NCI-H2196 treated with DMSO at 0.1 percent for 48 hours (cell line): ENCODE measurements around the gene PDCD1.

Experiments used
- DNase-seq: peaks from one replicate; lab custom pipeline; 2025; ENCODE audit not compliant: unreplicated experiment; lab: John Stamatoyannopoulos, UW

PDCD1 gene

DNA sequence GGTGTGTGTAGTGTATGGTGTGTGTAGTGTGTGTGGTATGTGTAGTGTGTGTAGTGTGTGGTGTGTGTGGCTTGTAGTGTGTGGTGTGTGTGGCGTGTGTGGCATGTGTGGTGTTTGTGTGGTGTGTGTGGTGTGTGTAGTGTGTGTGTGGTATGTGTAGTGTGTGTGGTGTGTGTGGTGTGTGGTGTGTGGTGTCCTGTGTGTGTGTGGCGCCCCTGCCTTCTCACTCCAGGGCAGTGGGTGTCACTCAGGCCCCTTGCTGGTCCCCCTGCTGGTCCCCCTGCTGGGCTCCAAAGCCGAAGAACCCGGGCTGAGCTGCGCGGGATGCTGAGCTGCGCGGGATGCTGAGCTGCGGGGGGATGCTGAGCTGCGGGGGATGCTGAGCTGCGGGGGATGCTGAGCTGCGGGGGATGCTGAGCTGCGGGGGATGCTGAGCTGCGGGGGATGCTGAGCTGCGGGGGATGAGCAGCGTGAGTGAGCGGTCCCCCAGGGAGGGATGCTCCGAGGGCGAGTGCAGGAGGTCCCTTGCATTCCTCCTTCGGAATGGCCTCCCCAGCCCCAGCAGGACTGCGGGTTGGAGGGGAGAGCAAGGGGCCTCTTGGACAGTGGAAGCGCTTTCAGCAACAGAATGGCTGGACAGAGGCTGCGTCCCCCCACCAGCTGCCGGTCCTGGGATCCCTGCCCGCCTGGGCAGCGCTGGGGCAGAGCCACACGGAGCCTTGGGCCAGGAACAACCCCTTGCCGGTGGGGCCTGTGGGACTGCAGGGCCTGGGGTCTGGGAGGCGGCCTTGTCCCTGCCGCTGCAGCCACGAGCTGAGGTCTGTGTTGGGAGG, 7.5 kb upstream of the PDCD1 start:
- no peak for DNase-seq

DNA sequence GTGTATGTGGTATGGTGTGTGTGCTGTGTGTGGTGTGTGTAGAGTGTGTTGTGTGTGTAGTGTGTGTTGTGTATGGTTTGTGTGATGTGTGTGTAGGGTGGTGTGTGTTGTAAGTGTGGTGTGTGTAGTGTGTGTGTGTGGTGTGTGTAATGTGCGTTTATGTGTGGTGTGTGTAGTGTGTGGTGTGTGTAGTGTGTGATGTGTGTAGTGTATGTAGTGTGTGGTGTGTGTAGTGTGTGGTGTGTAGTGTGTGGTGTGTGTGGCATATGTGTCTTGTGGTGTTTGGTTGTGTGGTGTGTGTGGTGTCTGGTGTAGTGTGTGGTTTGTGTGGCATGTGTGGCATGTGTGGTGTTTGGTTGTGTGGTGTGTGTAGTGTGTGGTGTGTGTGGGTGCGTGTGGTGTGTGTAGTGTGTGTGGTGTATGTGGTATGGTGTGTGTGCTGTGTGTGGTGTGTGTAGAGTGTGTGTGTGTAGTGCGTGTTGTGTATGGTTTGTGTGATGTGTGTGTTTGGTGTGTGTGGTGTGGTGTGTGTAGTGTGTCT, 6.8 kb upstream of the PDCD1 start:
- no peak for DNase-seq

DNA sequence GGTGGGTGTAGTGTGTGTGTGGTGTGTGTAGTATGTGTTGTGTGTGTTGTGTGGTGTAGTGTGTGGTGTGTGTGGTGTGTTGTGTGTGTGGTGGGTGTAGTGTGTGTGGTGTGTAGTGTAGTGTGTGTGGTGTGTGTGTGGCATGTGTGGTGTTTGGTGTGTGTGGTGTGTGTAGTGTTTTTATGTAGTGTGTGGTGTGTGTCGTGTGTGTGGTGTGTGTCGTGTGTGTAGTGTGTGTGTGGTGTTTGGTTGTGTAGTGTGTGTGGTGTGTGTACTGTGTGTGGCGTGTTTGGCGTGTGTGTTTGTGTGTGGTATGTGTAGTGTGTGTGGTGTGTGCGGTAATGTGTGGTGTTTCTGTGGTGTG, 6.1 kb upstream of the PDCD1 start:
- DNase-seq: no peak

DNA sequence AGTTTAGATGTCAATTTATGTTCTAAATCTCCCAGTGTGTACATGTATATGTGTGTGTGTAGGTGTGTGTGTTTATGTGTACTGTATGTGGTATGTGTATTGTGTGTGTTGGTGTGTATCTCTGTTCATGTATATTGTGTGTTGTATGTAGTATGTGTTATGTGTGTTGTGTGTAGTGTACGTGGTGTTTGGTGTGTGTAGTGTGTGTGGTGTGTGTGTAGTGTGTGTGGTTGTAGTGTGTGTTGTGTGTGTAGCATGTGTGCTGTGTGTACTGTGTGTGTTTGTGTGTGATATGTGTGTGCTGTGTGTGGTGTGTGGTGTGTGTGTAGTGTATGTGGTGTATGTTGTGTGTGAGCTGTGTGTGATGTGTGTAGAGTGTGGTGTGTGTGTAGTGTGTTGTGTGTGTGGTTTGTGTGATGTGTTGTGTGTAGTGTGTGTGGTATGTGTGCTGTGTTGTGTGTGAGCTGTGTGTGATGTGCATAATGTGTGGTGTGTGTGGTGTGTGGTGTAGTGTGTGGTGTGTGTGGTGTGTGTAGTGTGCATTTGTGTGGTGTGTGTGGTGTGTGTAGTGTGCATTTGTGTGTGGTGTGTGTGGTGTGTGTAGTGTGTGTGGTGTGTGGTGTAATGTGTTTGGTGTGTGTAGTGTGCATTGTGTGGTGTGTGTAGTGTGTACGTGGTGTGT, 5.6 kb upstream of the PDCD1 start:
- DNase-seq: no peak

DNA sequence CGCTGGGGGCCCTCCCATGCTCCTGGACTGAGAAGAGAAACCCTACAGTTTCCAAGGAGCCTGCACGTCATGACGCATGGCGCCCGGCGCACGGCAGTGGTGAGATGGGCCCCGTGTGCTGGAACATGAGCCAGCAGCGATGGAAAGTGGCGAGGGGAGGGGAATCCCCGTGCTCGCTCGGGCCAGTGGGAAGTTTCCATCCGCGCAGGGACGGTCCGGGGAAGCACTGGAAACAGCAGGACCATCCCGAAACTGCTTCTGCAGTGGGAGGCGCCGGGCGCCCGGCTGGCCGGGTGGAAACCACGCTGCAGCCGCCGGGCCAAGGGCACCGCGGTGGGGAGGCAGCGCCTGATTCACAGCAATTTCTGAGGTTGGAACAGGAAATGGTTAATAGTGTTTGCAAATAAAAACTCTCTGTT, 4.9 kb upstream of the PDCD1 start:
- DNase-seq: no peak

DNA sequence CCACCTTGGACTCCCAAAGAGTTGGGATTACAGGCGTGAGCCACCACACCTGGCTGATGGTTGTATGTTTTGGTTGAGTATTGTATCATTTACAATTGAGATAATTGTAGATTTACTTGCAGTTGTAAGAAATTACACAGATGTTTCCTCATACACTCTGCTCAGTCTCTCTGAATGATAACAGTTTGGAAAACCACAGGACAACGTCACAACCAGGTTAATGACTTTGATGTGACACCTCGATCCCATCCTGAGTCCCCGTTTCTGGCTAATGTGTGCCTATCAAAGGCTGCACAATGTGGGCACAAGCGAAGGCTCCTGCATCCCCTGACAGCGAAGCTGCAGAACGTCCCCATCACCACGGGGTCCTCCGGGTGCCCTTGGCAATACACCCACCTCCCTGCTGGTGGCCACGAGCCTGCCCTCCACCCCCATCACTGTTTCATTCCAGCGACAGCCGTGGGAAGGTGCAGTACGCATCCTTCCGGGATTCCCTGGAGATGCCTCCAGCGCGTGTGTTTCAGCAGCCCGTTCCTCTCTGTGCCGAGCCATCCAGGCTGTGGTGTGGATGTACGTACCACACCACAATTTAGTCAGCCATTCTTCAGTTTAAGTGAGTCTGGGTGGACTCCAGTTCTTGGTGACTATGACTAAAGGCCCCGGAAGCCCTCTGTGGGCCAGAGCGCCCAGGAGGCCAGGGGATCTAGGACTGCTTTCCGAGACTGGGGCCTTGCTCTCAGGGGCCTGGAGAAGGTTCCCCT, 4.3 kb upstream of the PDCD1 start:
- no peak for DNase-seq

DNA sequence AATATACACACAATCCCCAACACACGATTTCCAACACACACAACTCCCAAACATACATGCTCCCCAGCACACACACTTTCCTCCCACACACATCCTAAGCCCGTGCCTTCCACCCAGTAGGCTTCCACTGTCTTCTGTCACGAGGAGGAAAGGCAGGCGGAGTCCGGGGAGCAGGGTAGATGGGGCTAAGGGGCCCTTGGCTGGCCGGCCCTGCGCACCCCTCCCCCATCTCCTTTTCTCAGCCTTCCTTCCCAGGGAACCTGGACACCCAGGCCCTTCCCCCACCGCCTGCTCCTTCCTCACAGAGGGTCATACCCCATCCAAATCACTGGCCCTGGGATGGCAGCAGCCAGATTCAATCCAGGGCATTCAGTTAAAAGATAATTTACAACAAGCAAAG, 3.4 kb upstream of the PDCD1 start:
- DNase-seq: no peak

DNA sequence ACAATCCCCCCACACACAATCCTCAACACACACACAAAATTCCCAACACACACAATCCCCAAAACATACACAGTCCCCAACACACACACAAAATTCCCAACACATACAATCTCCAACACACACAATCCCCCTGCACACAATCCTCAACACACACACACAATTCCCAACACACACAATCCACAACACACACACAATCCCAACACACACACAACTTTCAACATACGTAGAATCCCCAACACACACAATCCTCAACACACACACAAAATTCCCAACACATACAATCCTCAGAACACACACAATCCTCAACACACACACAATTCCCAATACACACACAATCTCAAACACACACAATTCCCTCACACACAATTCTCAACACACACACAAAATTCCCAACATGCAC, 2.6 kb upstream of the PDCD1 start:
- no peak for DNase-seq

DNA sequence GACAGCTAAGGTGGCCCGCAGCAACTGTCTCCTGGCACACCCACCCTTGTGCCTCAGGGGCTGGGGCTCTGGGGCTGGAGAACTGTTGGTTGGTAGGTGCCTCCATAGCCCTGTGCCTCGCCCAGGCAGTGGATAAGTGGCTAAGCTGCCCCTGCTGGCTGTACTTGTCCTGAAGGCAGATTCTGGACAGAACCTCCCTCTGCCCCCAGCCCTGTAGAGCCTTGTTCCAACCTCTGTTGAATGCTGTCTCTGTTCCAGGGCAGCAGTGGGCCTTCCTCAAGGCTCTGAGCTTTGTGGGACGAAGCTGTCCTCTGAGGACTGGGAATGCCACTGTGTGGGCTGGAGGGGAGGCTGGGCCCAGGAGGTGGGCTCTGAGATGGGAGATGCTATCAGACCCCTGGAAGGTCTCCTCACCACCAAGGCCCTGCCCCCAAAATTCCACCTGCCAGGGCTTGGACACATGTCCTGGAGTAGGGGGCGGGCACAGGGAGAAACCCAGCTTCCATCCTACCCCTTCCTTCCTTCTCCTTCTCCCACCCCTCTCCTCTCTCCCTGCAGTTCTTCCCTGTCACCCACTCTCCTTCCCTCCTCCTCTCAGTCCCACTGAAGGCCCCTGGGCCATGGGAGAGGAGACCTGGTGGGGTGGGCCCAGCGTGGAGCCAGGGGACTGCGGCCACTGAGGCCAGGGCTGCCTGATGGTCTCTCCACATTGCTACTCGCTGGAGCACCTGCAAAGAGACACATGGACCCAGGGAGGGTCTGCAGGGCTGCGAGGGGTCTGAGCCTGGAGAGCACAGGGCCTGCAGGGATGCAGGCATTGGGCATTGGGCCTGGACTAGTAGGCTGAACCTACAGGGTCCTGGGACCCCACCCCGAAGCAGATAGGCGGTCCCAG, 1.7 kb upstream of the PDCD1 start:
- no peak for DNase-seq

DNA sequence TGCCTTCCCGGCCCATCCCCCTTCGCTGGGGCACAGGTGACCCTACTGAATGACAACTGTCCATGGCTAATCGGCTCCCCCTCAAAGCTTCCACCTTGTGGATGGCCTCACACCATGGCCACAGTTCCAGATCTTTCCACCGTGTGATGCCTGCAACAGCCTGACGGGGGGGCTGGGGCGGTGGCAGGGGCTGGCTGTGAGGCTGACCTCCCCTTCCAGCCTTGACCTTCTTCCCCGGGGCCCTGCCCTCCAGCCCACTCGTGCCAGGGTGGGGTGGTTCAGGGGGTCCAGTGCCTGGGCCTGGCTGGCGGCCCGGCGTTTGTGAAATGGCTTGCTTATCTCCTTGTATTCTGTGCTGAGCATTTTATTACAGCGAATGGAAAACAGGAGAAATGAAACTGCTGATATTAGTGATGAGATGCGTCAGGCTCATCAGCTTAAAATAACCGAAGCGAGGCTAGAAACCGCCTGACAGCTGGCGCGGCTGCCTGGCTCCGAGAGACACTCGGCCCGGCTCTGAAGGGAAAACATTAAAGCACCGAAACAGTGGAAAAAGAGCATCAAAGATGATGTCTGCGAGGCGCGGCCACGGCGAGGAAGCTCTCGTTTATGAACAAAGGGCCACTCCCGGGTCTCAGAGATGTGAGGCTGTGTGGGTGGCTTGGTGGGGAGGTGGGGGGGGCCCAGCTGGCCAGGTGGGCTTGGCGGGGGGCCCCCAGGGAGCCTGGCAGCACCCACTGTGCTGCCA, 916 bp upstream of the PDCD1 start:
- DNase-seq: no peak

DNA sequence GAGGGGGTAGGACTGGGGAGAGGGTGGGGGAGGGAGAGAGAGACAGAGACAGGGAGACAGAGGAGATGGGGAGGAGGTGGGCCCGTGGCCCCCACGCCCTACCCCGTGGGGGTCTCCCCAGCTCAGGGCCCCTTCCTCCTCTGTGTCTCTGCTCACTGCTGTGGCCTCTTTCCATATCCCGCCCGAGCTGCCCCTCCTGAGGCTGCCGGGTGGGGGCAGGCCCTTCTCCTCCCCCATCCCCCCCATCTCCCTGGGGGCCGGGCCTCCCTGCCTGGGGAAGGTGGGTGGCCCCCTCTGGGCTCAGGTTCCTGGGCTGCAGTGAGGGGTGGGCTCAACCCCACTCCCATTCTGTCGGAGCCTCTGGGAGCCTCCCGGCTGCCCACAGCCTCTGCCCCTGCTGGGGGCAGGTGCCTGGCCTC, 332 bp upstream of the PDCD1 start:
- no peak for DNase-seq

DNA sequence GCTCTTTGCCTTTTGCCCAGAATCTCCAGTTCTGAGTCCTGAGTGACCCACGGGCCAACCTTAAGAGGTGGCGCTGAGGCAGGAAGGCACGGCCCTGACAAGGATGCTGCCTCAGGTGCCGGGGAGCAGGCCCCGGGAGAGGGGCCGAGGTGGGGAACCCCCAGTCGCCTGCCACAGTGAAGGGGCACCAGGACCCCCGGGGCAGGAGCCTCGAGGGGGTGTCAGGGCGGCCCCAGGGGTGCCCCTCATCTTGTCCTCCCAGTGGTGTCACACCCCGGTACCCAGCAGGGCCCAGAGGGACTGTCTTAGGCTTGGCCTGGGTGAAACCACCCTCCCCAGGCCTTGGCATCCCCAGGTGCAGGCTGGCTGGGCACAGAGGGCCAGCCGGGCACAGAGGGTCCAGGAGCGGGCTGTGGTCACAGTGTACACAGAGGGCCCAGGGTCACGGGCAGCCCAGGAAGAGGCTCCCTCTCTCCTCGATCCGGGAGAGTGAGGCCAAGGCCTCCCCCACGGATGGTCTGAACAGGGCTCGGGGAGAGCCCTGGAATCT, 1.0 kb downstream of the PDCD1 start:
- no peak for DNase-seq

DNA sequence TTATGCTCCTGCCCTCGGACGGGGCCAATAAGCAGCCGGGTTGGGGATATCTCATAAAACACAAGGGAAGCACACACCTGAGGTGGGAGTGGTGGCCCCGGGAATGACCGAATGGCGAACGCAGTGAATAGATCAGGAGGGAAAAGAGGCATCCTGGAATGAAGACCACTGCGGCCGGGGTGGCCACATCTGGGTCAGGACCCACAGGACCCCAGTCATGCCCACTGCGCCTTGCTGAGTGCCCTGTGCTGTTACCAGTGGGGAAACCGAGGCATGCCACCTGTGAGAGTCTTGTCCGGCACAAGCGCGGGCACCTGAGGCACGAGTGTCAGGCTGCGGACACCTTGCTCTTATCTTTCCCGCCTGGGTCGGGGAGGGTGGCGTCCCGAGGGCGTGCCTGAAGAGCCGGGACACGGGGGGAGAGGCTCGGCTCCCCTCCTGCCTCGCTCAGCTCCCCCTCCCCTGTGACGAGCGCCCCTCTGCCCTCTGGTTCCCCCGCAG, 1.6 kb downstream of the PDCD1 start:
- DNase-seq: no peak

DNA sequence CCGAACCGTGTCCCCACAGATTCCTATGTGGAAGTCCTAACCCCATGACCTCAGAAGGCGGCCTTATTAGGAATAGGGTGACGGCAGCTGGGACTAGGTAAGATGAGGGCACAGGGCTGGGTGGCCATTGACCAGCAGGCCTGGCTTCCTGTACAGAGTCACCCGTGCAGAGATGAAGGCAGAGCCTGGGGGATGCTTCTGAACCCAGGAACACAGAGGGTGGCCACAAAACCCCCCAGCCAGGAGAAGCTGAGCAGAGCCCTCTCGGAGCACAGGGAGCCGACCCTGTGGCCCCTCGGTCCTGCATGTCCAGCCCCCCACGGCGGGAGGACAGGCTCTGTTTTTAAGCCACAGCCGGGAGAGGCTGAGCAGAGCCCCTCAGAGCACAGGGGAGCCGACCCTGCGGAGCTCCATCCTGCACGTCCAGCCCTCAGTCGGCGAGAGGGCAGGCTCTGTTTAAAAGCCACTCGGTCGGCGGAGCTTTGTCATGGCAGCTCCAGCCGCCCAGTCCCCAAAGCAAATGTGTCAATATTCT, 2.7 kb downstream of the PDCD1 start:
- no peak for DNase-seq

DNA sequence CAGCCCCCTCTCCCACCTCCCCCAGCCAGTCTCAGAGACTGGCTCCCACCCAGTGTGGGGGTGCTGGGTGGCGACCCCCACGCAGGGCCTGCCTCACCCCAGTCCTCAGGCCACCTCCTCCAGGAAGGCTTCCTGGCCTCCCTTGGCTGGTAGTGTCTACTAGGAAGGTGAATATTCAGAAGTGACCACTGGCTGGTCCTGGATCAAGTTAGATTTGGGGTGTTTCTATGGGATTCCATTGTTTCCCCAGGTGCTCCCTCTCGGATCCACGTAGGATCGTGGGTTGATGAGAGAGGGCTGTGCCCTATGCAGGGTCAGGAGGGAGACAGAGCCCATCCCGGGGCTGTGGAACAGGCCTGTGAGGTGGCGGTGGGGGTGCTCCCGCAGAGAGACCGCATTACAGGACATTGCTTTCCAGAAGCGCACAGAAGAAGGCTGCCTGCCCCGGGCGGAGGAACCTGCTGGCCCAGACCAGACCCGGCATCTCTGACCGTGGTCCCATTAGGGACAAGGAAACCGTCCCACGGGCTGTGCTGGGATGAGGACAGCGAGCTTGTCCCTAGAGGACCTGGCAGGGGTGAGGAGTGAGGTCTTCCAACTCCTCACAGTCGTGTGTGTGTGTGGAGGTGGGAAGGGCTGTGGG, 3.3 kb downstream of the PDCD1 start:
- DNase-seq: no peak

DNA sequence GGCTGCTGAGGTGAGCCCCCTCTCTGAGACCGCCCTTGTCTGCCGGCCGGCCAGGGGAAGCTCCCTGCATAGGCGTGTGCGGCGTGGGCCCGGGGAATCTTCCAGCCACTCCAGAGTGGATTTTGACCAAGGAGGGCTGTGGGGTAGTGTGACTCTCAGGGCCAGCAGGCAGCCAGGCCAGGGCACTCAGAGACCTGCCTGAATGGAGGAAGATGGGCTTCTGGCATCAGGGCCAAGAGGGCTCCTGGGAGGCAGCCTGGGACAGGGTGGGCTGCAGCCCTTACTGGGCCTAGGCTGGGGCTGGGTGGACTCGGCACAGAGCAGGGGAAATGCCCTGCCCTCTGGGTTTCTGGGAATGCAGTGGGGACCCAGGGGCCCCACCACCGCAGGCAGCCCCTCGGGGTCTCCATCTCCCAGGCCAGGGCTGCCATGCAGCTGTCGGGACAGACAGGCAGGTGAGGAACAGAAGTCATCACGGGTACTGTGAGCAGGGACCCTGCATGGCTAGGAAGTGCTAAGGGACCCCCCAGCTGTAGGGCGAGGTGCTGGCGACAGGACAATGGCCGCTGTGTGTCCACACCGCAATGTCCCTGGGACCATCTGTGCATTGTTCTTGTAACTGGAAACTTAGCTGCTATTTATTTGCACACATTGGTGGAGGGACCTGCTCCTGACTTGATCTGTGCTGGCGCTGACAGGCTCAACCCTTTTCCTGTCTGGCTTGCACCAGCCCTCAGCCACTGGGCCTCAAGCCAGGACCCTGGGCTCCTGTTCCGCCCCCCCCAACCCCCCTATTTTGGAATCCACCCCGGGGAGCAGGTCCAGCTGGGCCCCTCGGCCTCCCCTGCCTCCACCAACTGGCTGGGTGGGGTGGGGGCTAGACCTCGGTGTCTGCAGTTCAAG, 4.1 kb downstream of the PDCD1 start:
- DNase-seq: no peak

DNA sequence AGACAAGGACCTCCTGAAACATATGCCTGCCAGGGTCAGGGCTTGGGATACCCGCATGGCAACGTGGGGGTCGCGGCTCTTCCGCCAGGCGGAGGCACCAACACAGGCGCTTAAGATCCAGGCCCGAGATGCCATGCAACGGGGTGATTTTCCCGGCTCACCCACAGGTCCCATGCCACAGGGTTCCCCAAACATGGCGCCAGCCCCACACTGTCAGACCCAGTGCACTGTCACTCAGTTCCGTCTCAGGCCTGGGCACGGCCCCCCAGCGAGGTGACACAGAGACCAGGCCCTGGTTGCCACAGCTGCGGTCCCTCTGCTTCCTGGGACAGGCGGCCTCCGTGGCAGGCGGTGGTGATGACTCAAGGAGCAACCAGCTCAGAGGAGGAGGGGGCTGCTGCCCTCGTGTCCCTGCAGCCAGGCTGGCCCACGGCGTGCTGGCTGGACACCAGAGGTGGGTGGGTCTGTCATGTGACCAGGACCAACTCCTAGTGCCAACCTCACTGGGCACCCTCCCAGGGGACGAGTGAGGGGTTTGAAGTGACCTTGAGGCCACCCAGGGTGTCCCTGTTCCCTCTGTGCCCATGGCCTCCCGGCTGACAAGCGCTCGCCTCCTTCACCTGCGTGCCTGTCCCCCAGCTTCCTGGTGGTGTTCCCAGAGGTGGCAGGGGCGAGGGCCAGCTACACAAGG, 4.9 kb downstream of the PDCD1 start:
- no peak for DNase-seq
